Osteoblast (primary cell): Measurements from ENCODE around the gene ERCC4. TPM values are rescaled to one million over a fixed set of nuclear protein-coding genes. Genes with fewer than 3 reads are reported as not detected.

Experiments
- DNase-seq: peaks from one replicate; pipeline ENCODE4 v3.0.0; 2011; ENCODE audit warnings: low spot score, mixed read lengths; ENCODE audit not compliant: insufficient read length; ENCODE audit errors: missing footprints
- H2AFZ ChIP-seq: 2 replicates; pipeline ENCODE4 v1.6.0; 2011; ENCODE audit warnings: mild to moderate bottlenecking, low read length
- H3K27ac ChIP-seq: 2 replicates; pipeline ENCODE4 v1.5.1; 2011; ENCODE audit warnings: mild to moderate bottlenecking, low read depth, low read length, moderate library complexity
- H3K27me3 ChIP-seq: 2 replicates; pipeline ENCODE4 v1.6.0; 2012; ENCODE audit warnings: mild to moderate bottlenecking, control low read depth, inconsistent platforms, low read length, moderate library complexity; ENCODE audit not compliant: insufficient read depth
- H3K36me3 ChIP-seq: 2 replicates; pipeline ENCODE4 v1.5.1; 2011; ENCODE audit warnings: mild to moderate bottlenecking, low read length, control low read depth, moderate library complexity; ENCODE audit not compliant: insufficient read depth
- H3K4me1 ChIP-seq: 2 replicates; pipeline ENCODE4 v1.5.1; 2011; ENCODE audit warnings: mild to moderate bottlenecking, low read length, control low read depth, moderate library complexity; ENCODE audit not compliant: insufficient read depth
- H3K4me2 ChIP-seq: 2 replicates; pipeline ENCODE4 v1.6.0; 2011; ENCODE audit warnings: mild to moderate bottlenecking, low read length; ENCODE audit not compliant: insufficient read depth
- H3K4me3 ChIP-seq: fragments of 200-600 bp; sonication (generic); 3 replicates; pipeline ENCODE4 v1.5.1; 2012; ENCODE audit warnings: mild to moderate bottlenecking, low read length, inconsistent platforms; ENCODE audit not compliant: insufficient read depth
- H3K79me2 ChIP-seq: 2 replicates; pipeline ENCODE4 v1.6.0; 2012; ENCODE audit warnings: mild to moderate bottlenecking, low read length, control low read depth, inconsistent platforms; ENCODE audit not compliant: insufficient read depth
- H3K9me3 ChIP-seq: 2 replicates; pipeline ENCODE4 v1.5.1; 2011; ENCODE audit warnings: low read depth, low read length, control low read depth
- H4K20me1 ChIP-seq: 2 replicates; pipeline ENCODE4 v1.6.0; 2012; ENCODE audit warnings: mild to moderate bottlenecking, low read length, control low read depth; ENCODE audit not compliant: insufficient read depth
- CTCF ChIP-seq: IDR thresholded peaks from 2 replicates; pipeline ENCODE4 v1.5.1; 2011; ENCODE audit warnings: mild to moderate bottlenecking, low read depth, low read length, moderate library complexity; ENCODE audit errors: extremely low read depth
- total RNA-seq: library from RNA; depleted of rRNA; stranded (reverse); fragments of >200 nt; gene quantifications from 2 replicates; pipeline ENCODE4 v1.2.3, GENCODE V29; 2012

ERCC4 gene
- total RNA-seq, 1 donor = 9.0 TPM

GRCh38 chr16:13940397-13940933, 20.5 kb downstream of the ERCC4 start:
- no peak overlapping the region for H2AFZ ChIP-seq
- no peaks in the 10 kb centered on the region for H3K79me2 ChIP-seq
- no peak overlapping the region for H3K4me3 ChIP-seq
- H3K9me3 ChIP-seq = no peaks in the 10 kb centered on the region
- no peak overlapping the region for H3K27ac ChIP-seq
- H3K36me3 ChIP-seq = peaks cover 27% of the 10 kb centered on the region
- no peak for TF ChIP-seq CTCF
- H3K4me1 ChIP-seq = peaks cover 11% of the 10 kb centered on the region
- peak; percentile 61 for DNase-seq
- no peaks in the 10 kb centered on the region for H4K20me1 ChIP-seq
- no peaks in the 10 kb centered on the region for H3K27me3 ChIP-seq
- H3K4me2 ChIP-seq = no peak overlapping the region

GRCh38 chr16:13944816-13945215, 24.9 kb downstream of the ERCC4 start:
- H2AFZ ChIP-seq = no peak overlapping the region
- no peak overlapping the region for H3K27ac ChIP-seq
- H3K36me3 ChIP-seq = peaks cover 32% of the 10 kb centered on the region
- no peaks in the 10 kb centered on the region for H4K20me1 ChIP-seq
- H3K4me1 ChIP-seq = no peaks in the 10 kb centered on the region
- DNase-seq = peak; percentile 23
- TF ChIP-seq CTCF = no peak
- no peak overlapping the region for H3K4me2 ChIP-seq
- H3K79me2 ChIP-seq = no peaks in the 10 kb centered on the region
- H3K4me3 ChIP-seq = no peak overlapping the region
- H3K27me3 ChIP-seq = no peaks in the 10 kb centered on the region
- no peaks in the 10 kb centered on the region for H3K9me3 ChIP-seq

GRCh38 chr16:13945744-13946485, 26.0 kb downstream of the ERCC4 start:
- Histone ChIP-seq H3K36me3 (peaks cover 30% of the 10 kb centered on the region), H3K4me1 (no peaks in the 10 kb centered on the region), H3K4me3 (no peak overlapping the region), H3K27me3 (no peaks in the 10 kb centered on the region), H3K27ac (no peak overlapping the region), H3K79me2 (no peaks in the 10 kb centered on the region), H4K20me1 (no peaks in the 10 kb centered on the region), H3K9me3 (no peaks in the 10 kb centered on the region), H3K4me2 (no peak overlapping the region), H2AFZ (no peak overlapping the region)
- no peak for DNase-seq
- TF ChIP-seq CTCF = no peak

- no peak for DNase-seq
- H3K4me1 ChIP-seq = no peaks in the 10 kb centered on the region
- no peaks in the 10 kb centered on the region for H3K9me3 ChIP-seq
Measured at GRCh38 chr16:13948086-13948485, 28.1 kb downstream of the ERCC4 start.

More at GRCh38 chr16:13948086-13948485, 28.1 kb downstream of the ERCC4 start:
- no peak for TF ChIP-seq CTCF
- Histone ChIP-seq H3K79me2 (no peaks in the 10 kb centered on the region), H3K27ac (no peak overlapping the region), H3K4me2 (no peak overlapping the region), H2AFZ (no peak overlapping the region), H3K4me3 (no peak overlapping the region), H3K36me3 (peaks cover 30% of the 10 kb centered on the region), H4K20me1 (no peaks in the 10 kb centered on the region), H3K27me3 (no peaks in the 10 kb centered on the region)
